Measurements from ENCODE around the gene GSS.

Gene GSS

GRCh38 chr20:35001596-35002362 lies 46.2 kb upstream of the GSS start:
- TF ChIP-seq CTCF (IDR thresholded peaks at IDR 0.05) = peak; percentile 19
- Mint-ChIP-seq H3K36me3 (ENCODE audit: low read depth) (peaks cover 30% of the 10 kb centered on the region), H3K27ac (no peak overlapping the region), H3K4me1 (no peaks in the 10 kb centered on the region), H3K4me3 (no peak overlapping the region), H3K9me3 (no peaks in the 10 kb centered on the region), H3K27me3 (ENCODE audit: low read depth, poor library complexity) (no peaks in the 10 kb centered on the region)
- DNase-seq = no peak

DNA sequence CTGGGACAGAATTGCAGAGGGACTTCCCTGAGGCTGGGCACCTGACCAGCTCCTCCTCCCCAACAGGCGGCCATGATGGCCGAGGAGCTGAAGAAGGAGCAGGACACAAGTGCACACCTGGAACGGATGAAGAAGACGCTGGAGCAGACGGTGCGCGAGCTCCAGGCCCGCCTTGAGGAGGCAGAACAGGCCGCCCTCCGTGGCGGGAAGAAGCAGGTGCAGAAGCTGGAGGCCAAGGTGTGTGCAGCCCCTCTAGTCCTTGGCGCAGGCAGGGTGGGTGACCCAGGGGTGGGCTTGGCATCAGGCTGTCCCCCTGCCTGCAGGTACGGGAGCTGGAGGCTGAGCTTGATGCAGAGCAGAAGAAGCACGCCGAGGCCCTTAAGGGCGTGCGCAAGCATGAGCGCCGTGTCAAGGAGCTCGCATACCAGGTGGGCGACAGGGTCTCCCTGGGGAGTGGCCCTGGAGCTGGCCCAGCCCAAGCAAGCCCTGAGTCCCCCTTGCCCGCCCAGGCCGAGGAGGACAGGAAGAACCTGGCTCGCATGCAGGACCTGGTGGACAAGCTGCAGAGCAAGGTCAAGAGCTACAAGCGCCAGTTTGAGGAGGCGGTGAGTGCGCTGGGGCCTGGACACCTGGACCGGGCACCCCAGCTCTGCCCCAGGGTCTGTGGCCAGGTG lies 45.5 kb upstream of the GSS start:
- Mint-ChIP-seq H3K4me1 (no peaks in the 10 kb centered on the region), H3K36me3 (ENCODE audit: low read depth) (peaks cover 29% of the 10 kb centered on the region), H3K9me3 (no peaks in the 10 kb centered on the region), H3K4me3 (no peak overlapping the region), H3K27ac (no peak overlapping the region), H3K27me3 (ENCODE audit: low read depth, poor library complexity) (no peaks in the 10 kb centered on the region)
- no peak for DNase-seq
- TF ChIP-seq CTCF (IDR thresholded peaks at IDR 0.05) = no peak

DNA sequence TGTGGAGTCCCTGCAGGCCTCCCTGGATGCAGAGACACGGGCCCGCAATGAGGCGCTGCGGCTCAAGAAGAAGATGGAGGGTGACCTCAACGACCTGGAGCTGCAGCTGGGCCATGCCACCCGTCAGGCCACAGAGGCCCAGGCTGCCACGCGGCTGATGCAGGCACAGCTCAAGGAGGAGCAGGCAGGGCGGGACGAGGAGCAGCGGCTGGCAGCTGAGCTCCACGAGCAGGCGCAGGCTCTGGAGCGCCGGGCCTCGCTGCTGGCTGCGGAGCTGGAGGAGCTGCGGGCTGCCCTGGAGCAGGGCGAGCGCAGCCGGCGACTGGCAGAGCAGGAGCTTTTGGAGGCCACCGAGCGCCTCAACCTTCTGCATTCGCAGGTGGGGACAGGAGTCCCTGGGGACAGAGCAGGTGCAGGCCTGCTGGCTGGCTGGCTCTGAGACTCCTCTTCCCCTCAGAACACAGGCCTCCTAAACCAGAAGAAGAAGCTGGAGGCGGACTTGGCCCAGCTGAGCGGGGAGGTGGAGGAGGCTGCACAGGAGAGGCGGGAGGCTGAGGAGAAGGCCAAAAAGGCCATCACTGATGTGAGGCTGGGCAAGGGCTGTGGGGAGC lies 44.8 kb upstream of the GSS start:
- no peaks in the 10 kb centered on the region for H3K4me1 Mint-ChIP-seq

GRCh38 chr20:34999782-35000181 lies 44.2 kb upstream of the GSS start:
- Mint-ChIP-seq H3K27me3 (ENCODE audit: low read depth, poor library complexity) (no peaks in the 10 kb centered on the region), H3K9me3 (no peaks in the 10 kb centered on the region), H3K36me3 (ENCODE audit: low read depth) (peaks cover 35% of the 10 kb centered on the region), H3K4me3 (no peak overlapping the region), H3K27ac (no peak overlapping the region), H3K4me1 (no peaks in the 10 kb centered on the region)
- DNase-seq = no peak
- TF ChIP-seq CTCF (IDR thresholded peaks at IDR 0.05) = no peak

More for the DNA sequence above, 44.8 kb upstream of the GSS start:
- no peak overlapping the region for H3K4me3 Mint-ChIP-seq
- DNase-seq = no peak
- no peak for TF ChIP-seq CTCF (IDR thresholded peaks at IDR 0.05)
- H3K27me3 Mint-ChIP-seq (ENCODE audit: low read depth, poor library complexity) = no peaks in the 10 kb centered on the region
- H3K27ac Mint-ChIP-seq = no peak overlapping the region
- no peaks in the 10 kb centered on the region for H3K9me3 Mint-ChIP-seq
- peaks cover 31% of the 10 kb centered on the region for H3K36me3 Mint-ChIP-seq (ENCODE audit: low read depth)

- Mint-ChIP-seq H3K4me1 (no peaks in the 10 kb centered on the region), H3K36me3 (ENCODE audit: low read depth) (peaks cover 31% of the 10 kb centered on the region), H3K27me3 (ENCODE audit: low read depth, poor library complexity) (no peaks in the 10 kb centered on the region), H3K27ac (peak overlapping the region; percentile 78), H3K4me3 (no peak overlapping the region), H3K9me3 (no peaks in the 10 kb centered on the region)
- no peak for DNase-seq
- TF ChIP-seq CTCF (IDR thresholded peaks at IDR 0.05) = no peak
Observed at GRCh38 chr20:34999021-34999451, 43.4 kb upstream of the GSS start.
